Neuron (in vitro differentiated cells): ENCODE results near the gene ANAPC4.

ENCODE experiments used
- H2AFZ ChIP-seq: one replicate; pipeline ENCODE4 v1.6.1; 2013; ENCODE audit warnings: low read depth, mild to moderate bottlenecking, inconsistent platforms, low read length, moderate library complexity
- H3K27me3 ChIP-seq: one replicate; pipeline ENCODE4 v1.6.1; 2013; ENCODE audit warnings: low read length; ENCODE audit not compliant: insufficient read depth
- H3K36me3 ChIP-seq: one replicate; pipeline ENCODE4 v1.6.1; 2013; ENCODE audit warnings: low read length; ENCODE audit not compliant: insufficient read depth
- H3K4me1 ChIP-seq: one replicate; pipeline ENCODE4 v1.6.1; 2013; ENCODE audit warnings: low read length; ENCODE audit not compliant: insufficient read depth
- H3K4me3 ChIP-seq: 2 replicates; pipeline ENCODE4 v1.5.1; 2013; ENCODE audit warnings: mild to moderate bottlenecking, low read length, moderate library complexity
- H3K9me3 ChIP-seq: one replicate; pipeline ENCODE4 v1.6.1; 2013; ENCODE audit warnings: low read length

ANAPC4 gene

DNA sequence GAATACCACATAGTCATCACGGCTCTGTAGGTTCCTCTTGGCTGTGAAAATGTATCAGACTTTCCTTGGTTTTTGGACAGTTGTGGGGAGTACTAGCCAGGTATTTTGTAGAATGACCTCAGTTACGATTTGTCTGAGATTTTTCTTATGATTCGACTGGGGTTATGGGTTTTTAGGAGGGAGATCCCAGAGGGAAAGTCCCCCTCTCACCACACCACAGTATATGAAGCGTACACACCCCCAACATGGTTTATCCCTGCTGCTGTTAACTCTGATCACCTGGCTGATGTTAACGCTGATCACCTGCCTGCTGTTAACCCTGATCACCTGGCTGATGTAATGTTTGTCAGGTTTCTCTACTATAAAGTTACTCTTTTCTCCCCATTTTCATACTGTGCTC is 72.6 kb downstream of the ANAPC4 start:
- no peaks in the 10 kb centered on the region for H3K36me3 ChIP-seq
- H3K4me1 ChIP-seq: no peaks in the 10 kb centered on the region
- no peaks in the 10 kb centered on the region for H3K27me3 ChIP-seq
- H3K4me3 ChIP-seq: no peak overlapping the region
- H2AFZ ChIP-seq: no peak overlapping the region
- no peaks in the 10 kb centered on the region for H3K9me3 ChIP-seq

DNA sequence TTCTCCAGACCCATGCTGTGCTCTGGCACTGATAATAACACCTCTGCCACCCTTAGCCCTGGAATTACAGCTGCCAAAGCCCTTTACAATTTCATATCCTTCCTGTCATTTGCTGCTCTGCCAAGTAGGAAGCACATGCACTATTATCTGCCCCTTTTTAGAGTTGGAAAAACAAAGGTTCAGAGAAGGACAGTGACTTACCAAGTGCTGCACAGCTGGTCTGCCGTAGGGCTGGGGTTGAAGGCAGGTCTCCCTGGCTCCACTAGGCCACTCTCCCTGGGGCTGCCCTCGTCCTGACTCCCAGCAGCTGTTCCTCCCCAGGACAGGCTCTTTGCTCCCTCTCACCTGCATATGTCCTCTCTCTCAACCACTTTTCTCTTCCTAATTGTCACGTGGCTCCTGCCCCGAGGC is 73.4 kb downstream of the ANAPC4 start:
- Histone ChIP-seq H2AFZ (no peak overlapping the region), H3K36me3 (no peaks in the 10 kb centered on the region), H3K27me3 (no peaks in the 10 kb centered on the region), H3K9me3 (no peaks in the 10 kb centered on the region), H3K4me1 (no peaks in the 10 kb centered on the region), H3K4me3 (no peak overlapping the region)

DNA sequence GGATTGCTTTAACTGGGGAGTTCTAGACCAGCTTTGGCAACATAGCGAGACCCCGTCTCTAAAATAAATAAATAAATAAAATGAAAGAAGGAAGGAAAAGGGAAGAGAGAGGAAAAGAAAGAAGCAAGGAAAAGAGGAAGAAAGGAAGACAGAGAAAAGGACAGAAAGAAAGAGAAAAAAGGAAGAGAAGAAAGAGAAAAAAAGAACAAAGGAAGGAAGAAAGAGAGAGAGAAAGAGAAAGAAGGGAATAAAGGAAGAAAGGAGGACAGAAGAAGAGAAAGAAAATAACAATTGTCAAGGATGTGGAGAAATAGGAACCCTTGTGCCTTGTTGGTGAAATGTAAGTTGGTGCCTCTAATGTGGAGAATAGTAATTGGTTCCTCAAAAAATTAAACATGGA is 74.6 kb downstream of the ANAPC4 start:
- no peaks in the 10 kb centered on the region for H3K4me1 ChIP-seq
- H3K4me3 ChIP-seq: no peak overlapping the region
- H3K27me3 ChIP-seq: no peaks in the 10 kb centered on the region
- H3K36me3 ChIP-seq: no peaks in the 10 kb centered on the region
- H2AFZ ChIP-seq: no peak overlapping the region
- H3K9me3 ChIP-seq: no peaks in the 10 kb centered on the region

DNA sequence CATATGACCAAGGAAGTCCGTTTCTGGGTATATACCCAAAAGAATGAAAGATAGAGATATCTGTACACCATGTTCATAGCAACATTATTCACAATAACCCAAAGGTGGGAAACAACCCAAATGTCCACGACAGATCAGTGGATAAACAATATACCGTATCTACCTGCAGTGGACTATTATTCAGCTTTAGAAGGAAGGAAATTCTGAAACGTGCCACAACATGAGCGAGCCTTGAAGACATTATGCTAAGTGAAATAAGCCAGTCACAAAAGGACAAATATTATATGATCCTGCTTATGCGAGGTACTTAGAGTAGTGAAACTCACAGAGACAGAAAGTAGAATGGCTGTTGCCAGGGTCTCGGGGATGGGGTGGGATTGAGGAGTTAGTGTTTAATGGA is 75.0 kb downstream of the ANAPC4 start:
- no peaks in the 10 kb centered on the region for H3K36me3 ChIP-seq
- no peaks in the 10 kb centered on the region for H3K4me1 ChIP-seq
- no peak overlapping the region for H2AFZ ChIP-seq
- no peaks in the 10 kb centered on the region for H3K27me3 ChIP-seq
- H3K4me3 ChIP-seq: no peak overlapping the region
- H3K9me3 ChIP-seq: no peaks in the 10 kb centered on the region

DNA sequence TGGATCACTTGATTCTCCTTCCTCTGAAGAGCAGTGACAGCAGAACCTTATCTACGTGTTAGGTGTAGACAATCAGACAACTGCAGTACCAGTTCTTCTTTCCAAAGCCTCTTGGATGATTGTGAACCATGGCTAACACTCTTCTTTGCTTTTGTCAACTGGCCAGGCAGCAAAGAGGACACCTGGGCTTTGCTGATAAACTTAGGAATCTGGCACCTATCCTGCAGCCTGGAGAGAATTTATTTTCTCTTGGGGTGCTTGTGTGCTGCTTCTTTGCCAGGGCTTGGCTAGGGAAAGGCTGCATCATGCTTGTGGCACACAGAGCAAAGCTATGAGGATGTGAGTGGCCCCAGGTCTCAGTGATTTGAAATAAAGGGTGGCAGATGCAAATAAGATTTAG is 77.4 kb downstream of the ANAPC4 start:
- H3K36me3 ChIP-seq: no peaks in the 10 kb centered on the region
- no peaks in the 10 kb centered on the region for H3K4me1 ChIP-seq
- H3K9me3 ChIP-seq: no peaks in the 10 kb centered on the region
- no peak overlapping the region for H2AFZ ChIP-seq
- no peak overlapping the region for H3K4me3 ChIP-seq
- H3K27me3 ChIP-seq: no peaks in the 10 kb centered on the region

DNA sequence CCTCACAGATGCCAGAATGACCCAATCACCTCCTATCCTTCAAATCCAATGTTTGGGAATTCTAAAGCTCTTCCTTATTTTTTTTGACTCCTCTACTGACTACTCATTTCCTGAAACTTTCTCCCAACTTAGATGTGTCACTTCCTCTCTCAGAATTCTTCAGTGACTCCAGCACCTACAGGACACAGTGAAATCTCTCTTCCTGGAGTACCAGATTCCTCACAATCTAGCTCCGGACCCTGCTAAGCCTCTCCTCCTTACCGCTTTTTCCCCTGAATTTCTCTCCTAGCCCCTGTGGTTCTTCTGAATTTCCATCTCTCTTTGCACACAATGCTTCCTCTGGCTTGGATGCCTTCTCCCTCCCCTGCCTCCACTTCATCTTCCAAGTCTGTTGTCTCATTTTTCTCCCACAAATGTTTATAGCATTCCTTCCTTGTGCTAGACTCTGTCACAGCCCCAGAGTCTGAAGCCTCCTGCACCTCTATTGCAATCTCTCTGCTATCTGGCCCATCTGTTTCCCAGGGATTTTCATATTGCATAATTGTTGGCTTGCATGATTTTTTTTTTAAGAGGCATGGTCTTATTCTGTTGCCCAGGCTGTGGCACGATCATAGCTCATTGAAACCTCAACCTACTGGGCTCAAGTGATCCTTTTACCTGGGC is 80.1 kb downstream of the ANAPC4 start:
- Histone ChIP-seq H3K36me3 (no peaks in the 10 kb centered on the region), H2AFZ (no peak overlapping the region), H3K4me1 (no peaks in the 10 kb centered on the region), H3K9me3 (no peaks in the 10 kb centered on the region), H3K4me3 (no peak overlapping the region), H3K27me3 (no peaks in the 10 kb centered on the region)

DNA sequence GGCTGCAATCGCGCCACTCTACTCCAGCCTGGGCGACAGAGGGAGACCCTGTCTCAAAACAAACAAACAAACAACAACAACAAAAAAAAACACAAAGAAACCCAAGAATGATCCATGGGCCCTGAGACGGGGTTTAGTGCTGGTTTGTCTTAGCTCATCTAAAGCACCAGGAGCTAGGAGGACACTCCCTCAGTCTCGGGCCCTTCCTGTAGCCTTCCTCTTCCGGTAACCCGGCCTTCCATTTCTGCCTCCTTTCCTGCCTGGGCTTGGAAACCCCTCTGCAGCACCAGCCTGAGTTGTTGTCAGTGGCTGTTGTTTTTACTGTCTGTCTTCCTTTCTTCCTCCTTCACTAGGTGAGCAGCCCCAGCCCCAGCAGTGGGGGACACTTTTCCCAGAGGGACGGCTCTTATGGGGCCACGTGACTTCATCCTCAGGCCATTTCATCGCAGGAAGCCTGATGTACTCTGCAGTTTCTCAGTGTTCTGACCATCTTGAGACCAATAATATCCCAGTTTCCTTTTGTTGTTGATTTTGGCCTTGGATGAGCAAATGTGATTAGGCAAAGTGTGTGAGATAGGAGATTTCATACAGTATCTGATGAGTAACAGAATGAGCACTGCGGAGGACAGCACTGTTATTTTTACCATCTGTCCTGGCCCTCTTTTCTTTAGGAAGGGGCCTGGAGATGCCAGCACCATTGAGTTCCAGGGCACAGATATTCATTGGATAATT is 90.1 kb downstream of the ANAPC4 start:
- H3K4me1 ChIP-seq: no peaks in the 10 kb centered on the region
- H3K27me3 ChIP-seq: no peaks in the 10 kb centered on the region
- peaks cover 2% of the 10 kb centered on the region for H3K9me3 ChIP-seq
- H2AFZ ChIP-seq: no peak overlapping the region
- H3K36me3 ChIP-seq: no peaks in the 10 kb centered on the region
- H3K4me3 ChIP-seq: no peak overlapping the region

DNA sequence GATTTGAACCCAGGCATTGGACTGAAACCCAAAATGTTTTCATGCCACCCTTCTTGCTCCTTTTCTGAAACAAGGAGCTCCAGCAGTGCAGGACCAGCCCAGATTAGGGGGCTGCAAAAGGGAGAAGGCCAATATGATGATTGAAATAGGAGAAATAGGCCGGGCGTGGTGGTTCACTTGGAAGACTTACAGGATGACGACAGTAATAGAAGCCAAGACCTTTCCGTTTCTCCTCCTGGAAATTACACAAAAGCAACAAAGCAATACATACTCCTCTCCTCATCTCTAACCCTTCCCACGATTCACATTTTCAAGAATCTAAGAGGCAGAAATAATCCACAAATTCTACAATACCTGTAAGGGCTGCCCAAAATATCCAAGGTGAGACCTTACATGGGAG is 90.8 kb downstream of the ANAPC4 start:
- Histone ChIP-seq H3K9me3 (peaks cover 2% of the 10 kb centered on the region), H3K27me3 (no peaks in the 10 kb centered on the region), H3K4me1 (no peaks in the 10 kb centered on the region), H2AFZ (no peak overlapping the region), H3K36me3 (no peaks in the 10 kb centered on the region), H3K4me3 (no peak overlapping the region)
